ENCODE results near the gene GBP7. TPM values are rescaled to one million over a fixed set of nuclear protein-coding genes. Genes with fewer than 3 reads are reported as not detected.

The GBP7 gene
- polyA plus RNA-seq, 4 donors = 0.09 TPM; not detected in 3

DNA sequence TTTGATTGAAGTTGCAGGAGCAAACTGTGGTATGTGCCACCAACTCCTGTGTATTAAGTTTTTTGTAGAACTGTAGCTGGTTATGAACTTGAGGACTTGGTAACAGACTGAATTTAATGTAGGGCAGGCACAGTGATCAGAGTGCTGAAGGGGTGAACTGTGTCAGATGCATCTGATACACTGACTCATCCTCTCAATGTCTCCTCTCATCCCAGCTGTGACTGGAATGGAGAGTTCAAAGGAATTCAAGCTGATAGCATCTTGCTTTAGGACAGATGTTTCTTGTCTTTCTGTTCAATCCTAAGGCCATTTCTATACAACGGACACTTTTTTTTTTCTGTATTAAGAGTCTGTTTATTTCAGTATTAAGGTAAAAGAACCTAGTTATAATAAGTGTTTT lies 85.8 kb downstream of the GBP7 start:
- Histone ChIP-seq H3K36me3 (ENCODE audit: control insufficient read depth in 3 of 3, insufficient read depth in 2 of 3, low read depth in 1 of 3, low read length in 3 of 3) (no peaks in the 10 kb centered on the region), H3K9me3 (ENCODE audit: control insufficient read depth in 2 of 2, insufficient read depth in 1 of 2, low read depth in 1 of 2, low read length in 1 of 2) (no peaks in the 10 kb centered on the region), H3K4me1 (ENCODE audit: control insufficient read depth in 3 of 3, insufficient read depth in 2 of 3, low read depth in 1 of 3, low read length in 2 of 3) (no peaks in the 10 kb centered on the region), H3K4me3 (ENCODE audit: low read depth in 1 of 3, low read length in 3 of 3) (no peak overlapping the region), H3K27me3 (ENCODE audit: control insufficient read depth in 3 of 3, insufficient read depth in 3 of 3, low read length in 3 of 3) (no peaks in the 10 kb centered on the region), H3K27ac (ENCODE audit: low read depth in 1 of 3, low read length in 2 of 3) (no peak overlapping the region)
- FAIRE-seq (no peak), DNase-seq (no peak)
- WGBS, 3 donors = 65 to 93% (median 92%) methylated on average over 1 of the region's 1 CpG

GRCh38 chr1:89088572-89088971 lies 87.2 kb downstream of the GBP7 start:
- no peak overlapping the region for H3K27ac ChIP-seq (ENCODE audit: low read depth in 1 of 3, low read length in 2 of 3)

GRCh38 chr1:89087241-89087640 lies 88.6 kb downstream of the GBP7 start:
- no peaks in the 10 kb centered on the region for H3K4me1 ChIP-seq (ENCODE audit: control insufficient read depth in 3 of 3, insufficient read depth in 2 of 3, low read depth in 1 of 3, low read length in 2 of 3)
- no peaks in the 10 kb centered on the region for H3K9me3 ChIP-seq (ENCODE audit: control insufficient read depth in 2 of 2, insufficient read depth in 1 of 2, low read depth in 1 of 2, low read length in 1 of 2)
- H3K4me3 ChIP-seq (ENCODE audit: low read depth in 1 of 3, low read length in 3 of 3) = no peak overlapping the region
- DNase-seq (no peak), FAIRE-seq (no peak)
- WGBS, 3 donors = 70 to 77% (median 75%) methylated on average over 8 of the region's 8 CpGs
- no peaks in the 10 kb centered on the region for H3K36me3 ChIP-seq (ENCODE audit: control insufficient read depth in 3 of 3, insufficient read depth in 2 of 3, low read depth in 1 of 3, low read length in 3 of 3)
- no peaks in the 10 kb centered on the region for H3K27me3 ChIP-seq (ENCODE audit: control insufficient read depth in 3 of 3, insufficient read depth in 3 of 3, low read length in 3 of 3)
- H3K27ac ChIP-seq (ENCODE audit: low read depth in 1 of 3, low read length in 2 of 3) = no peak overlapping the region

More at GRCh38 chr1:89088572-89088971, 87.2 kb downstream of the GBP7 start:
- H3K4me3 ChIP-seq (ENCODE audit: low read depth in 1 of 3, low read length in 3 of 3) = no peak overlapping the region
- peak in 1 of 2 donors; percentile 34 for DNase-seq
- FAIRE-seq = no peak
- H3K4me1 ChIP-seq (ENCODE audit: control insufficient read depth in 3 of 3, insufficient read depth in 2 of 3, low read depth in 1 of 3, low read length in 2 of 3) = no peaks in the 10 kb centered on the region
- no peaks in the 10 kb centered on the region for H3K36me3 ChIP-seq (ENCODE audit: control insufficient read depth in 3 of 3, insufficient read depth in 2 of 3, low read depth in 1 of 3, low read length in 3 of 3)
- WGBS, 3 donors = 83 to 86% (median 84%) methylated on average over 10 of the region's 10 CpGs
- H3K27me3 ChIP-seq (ENCODE audit: control insufficient read depth in 3 of 3, insufficient read depth in 3 of 3, low read length in 3 of 3) = no peaks in the 10 kb centered on the region
- H3K9me3 ChIP-seq (ENCODE audit: control insufficient read depth in 2 of 2, insufficient read depth in 1 of 2, low read depth in 1 of 2, low read length in 1 of 2) = no peaks in the 10 kb centered on the region

- Histone ChIP-seq H3K4me1 (ENCODE audit: control insufficient read depth in 3 of 3, insufficient read depth in 2 of 3, low read depth in 1 of 3, low read length in 2 of 3) (no peaks in the 10 kb centered on the region), H3K27me3 (ENCODE audit: control insufficient read depth in 3 of 3, insufficient read depth in 3 of 3, low read length in 3 of 3) (no peaks in the 10 kb centered on the region), H3K4me3 (ENCODE audit: low read depth in 1 of 3, low read length in 3 of 3) (no peak overlapping the region), H3K36me3 (ENCODE audit: control insufficient read depth in 3 of 3, insufficient read depth in 2 of 3, low read depth in 1 of 3, low read length in 3 of 3) (no peaks in the 10 kb centered on the region), H3K27ac (ENCODE audit: low read depth in 1 of 3, low read length in 2 of 3) (no peak overlapping the region), H3K9me3 (ENCODE audit: control insufficient read depth in 2 of 2, insufficient read depth in 1 of 2, low read depth in 1 of 2, low read length in 1 of 2) (peaks cover 0 to 3% of the 10 kb centered on the region in 2 donors)
- DNase-seq = peak; percentile 52 to 76
- FAIRE-seq = peak; percentile 57
These were observed 90.0 kb downstream of the GBP7 start for GRCh38 chr1:89085781-89086180.

Other genes with a start within 250 kb of the GBP7 start
- 10 to 100 TPM; 21.5 to 41.1 (median 25.5) TPM for gene KYAT3, start 183.4 kb downstream of the GBP7 start, polyA plus RNA-seq
- 1 to 10 TPM; 2.5 to 9.9 (median 4.1) TPM for gene RBMXL1, start 183.4 kb downstream of the GBP7 start, polyA plus RNA-seq
- 100 to 1,000 TPM in 1 of 4 donors, 10 to 100 TPM in 3; 13.8 to 119 (median 46.5) TPM for gene GBP3, start 153.1 kb downstream of the GBP7 start, polyA plus RNA-seq
- gene GBP1, start 110.8 kb downstream of the GBP7 start, polyA plus RNA-seq = 10 to 100 TPM; 12.2 to 22.2 (median 20.3) TPM
- 10 to 100 TPM; 44.9 to 90.8 (median 63.2) TPM for gene GBP2, start 49.9 kb downstream of the GBP7 start, polyA plus RNA-seq
- gene GBP4, start 22.9 kb upstream of the GBP7 start, polyA plus RNA-seq = 10 to 100 TPM in 1 of 4 donors, 1 to 10 TPM in 3; 2.5 to 15.7 (median 6.4) TPM
- 1 to 10 TPM in 3 of 4 donors, under 1 TPM in 1; 0.67 to 3.8 (median 1.8) TPM for gene GBP5, start 96.9 kb upstream of the GBP7 start, polyA plus RNA-seq
- under 1 TPM in 3 of 4 donors, not detected in 1; 0.03 to 0.27 (median 0.09) TPM for gene GBP6, start 188.1 kb upstream of the GBP7 start, polyA plus RNA-seq

Measured in small intestine (tissue), 7 donors.